ENCODE data around the gene COL25A1.

Gene COL25A1

GRCh38 chr4:109046471-109047201, 255.8 kb downstream of the COL25A1 start:
- TF ChIP-seq ZFX (IDR thresholded peaks at IDR 0.05) = no peak
- TF ChIP-seq CTCF (conservative IDR thresholded peaks at IDR 0.05) = no peak
- H3K27ac ChIP-seq = no peak overlapping the region

- H3K27ac ChIP-seq = no peak overlapping the region
- TF ChIP-seq CTCF (conservative IDR thresholded peaks at IDR 0.05) (no peak), ZFX (IDR thresholded peaks at IDR 0.05) (no peak)
Measured at GRCh38 chr4:109044431-109044830, 258.0 kb downstream of the COL25A1 start.

- H3K27ac ChIP-seq = no peak overlapping the region
- TF ChIP-seq ZFX (IDR thresholded peaks at IDR 0.05) = no peak
- TF ChIP-seq CTCF (conservative IDR thresholded peaks at IDR 0.05) = no peak
Measured at GRCh38 chr4:109043286-109043685, 259.2 kb downstream of the COL25A1 start.

GRCh38 chr4:109041463-109042360, 260.7 kb downstream of the COL25A1 start:
- H3K27ac ChIP-seq = no peak overlapping the region
- no peak for TF ChIP-seq CTCF (conservative IDR thresholded peaks at IDR 0.05)
- no peak for TF ChIP-seq ZFX (IDR thresholded peaks at IDR 0.05)

- TF ChIP-seq ZFX (IDR thresholded peaks at IDR 0.05) = no peak
- TF ChIP-seq CTCF (conservative IDR thresholded peaks at IDR 0.05) = no peak
- no peak overlapping the region for H3K27ac ChIP-seq
Measured at GRCh38 chr4:109040441-109040840, 262.0 kb downstream of the COL25A1 start.

GRCh38 chr4:109037026-109037425, 265.4 kb downstream of the COL25A1 start:
- TF ChIP-seq CTCF (conservative IDR thresholded peaks at IDR 0.05) (no peak), ZFX (IDR thresholded peaks at IDR 0.05) (no peak)
- H3K27ac ChIP-seq = no peak overlapping the region

GRCh38 chr4:109033993-109034392, 268.5 kb downstream of the COL25A1 start:
- H3K27ac ChIP-seq = no peak overlapping the region
- no peak for TF ChIP-seq ZFX (IDR thresholded peaks at IDR 0.05)
- no peak for TF ChIP-seq CTCF (conservative IDR thresholded peaks at IDR 0.05)
